ENCODE results near the gene PLA2G4B.
"Not testable (repeated sequence)": the region's sequence is repeated elsewhere in the genome, so short reads cannot be mapped to it uniquely, and the experiment has no call there.

Gene PLA2G4B

DNA sequence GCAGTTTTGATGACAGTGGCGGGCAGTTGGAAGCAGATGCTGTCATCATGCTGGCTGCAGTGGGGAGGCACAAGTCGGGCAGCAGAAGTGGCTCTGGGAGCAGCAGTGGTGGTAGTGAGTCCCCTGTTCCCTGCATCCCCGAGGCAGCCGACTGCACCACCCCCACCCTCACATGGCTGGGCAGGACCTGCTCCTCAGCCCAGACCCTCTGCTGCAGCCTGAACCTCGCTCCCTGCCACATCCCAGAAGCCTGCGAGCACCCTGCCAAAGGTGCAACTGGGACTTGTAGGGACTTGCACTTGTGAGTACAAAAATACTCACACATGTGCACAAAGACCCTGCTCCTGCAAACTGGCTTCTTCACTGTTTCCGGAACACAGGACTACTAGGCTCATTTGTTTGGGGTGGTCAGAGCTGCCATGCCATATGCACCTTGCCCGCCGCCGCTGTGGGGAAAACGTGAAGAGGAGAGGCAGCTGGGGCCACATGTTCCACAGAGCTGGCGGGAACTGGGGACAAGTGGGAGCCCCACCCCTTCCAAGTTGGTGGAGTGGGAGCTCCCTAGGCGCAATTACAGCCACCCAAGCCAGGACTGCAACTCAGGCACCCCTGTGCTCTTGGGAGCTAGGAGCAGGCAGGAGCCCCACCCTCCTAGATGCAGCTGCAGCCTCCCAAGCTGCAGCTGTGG is 8.5 kb upstream of the PLA2G4B start:
- no peak overlapping the region for H3K27ac ChIP-seq
- TF ChIP-seq ZFX (IDR thresholded peaks at IDR 0.05; ENCODE audit: borderline replicate concordance): no peak
- TF ChIP-seq, protein P1, sequence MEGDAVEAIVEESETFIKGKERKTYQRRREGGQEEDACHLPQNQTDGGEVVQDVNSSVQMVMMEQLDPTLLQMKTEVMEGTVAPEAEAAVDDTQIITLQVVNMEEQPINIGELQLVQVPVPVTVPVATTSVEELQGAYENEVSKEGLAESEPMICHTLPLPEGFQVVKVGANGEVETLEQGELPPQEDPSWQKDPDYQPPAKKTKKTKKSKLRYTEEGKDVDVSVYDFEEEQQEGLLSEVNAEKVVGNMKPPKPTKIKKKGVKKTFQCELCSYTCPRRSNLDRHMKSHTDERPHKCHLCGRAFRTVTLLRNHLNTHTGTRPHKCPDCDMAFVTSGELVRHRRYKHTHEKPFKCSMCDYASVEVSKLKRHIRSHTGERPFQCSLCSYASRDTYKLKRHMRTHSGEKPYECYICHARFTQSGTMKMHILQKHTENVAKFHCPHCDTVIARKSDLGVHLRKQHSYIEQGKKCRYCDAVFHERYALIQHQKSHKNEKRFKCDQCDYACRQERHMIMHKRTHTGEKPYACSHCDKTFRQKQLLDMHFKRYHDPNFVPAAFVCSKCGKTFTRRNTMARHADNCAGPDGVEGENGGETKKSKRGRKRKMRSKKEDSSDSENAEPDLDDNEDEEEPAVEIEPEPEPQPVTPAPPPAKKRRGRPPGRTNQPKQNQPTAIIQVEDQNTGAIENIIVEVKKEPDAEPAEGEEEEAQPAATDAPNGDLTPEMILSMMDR (IDR thresholded peaks at IDR 0.05): no peak

DNA sequence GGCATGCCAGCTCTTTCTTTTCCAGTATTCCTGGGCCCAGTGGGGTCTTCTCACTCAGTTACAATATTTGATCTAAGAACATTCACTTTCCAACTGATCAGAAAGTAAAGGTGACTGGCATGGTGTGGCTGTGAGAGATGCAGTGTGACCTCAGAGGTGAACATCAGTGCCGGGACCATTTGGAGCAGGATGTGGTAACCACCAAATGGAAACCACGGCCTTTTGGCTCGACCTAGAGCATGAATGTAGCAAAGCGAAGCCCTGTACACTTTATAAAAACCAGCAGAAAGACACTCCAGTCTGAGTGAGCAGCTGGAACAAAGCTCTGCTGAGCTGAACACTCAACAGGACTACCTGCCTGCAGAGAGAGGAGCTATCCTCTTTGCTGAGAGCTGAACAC is 7.4 kb upstream of the PLA2G4B start:
- not testable (repeated sequence) for H3K27ac ChIP-seq

DNA sequence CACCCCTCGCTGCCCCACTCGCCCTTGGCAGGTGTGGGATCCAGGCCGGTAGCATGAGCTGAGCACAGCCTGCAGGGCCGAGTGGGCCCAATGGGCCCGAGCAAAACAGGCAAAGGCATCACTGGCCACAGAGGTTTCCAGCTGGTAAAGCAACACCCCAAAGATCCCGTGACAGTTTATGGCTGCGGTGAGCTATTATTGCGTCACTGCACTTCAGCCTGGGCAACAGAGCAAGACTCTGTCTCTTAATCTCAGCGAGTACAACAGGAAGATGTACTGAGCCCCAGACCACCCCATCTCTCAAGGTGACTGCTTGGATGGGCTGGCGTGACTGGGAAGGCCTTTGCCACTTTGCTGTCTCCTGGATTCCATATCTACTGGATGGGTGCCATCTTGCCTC is 6.4 kb upstream of the PLA2G4B start:
- TF ChIP-seq, protein P1 (IDR thresholded peaks at IDR 0.05): no peak
- TF ChIP-seq ZFX (IDR thresholded peaks at IDR 0.05; ENCODE audit: borderline replicate concordance): no peak
- no peak overlapping the region for H3K27ac ChIP-seq

DNA sequence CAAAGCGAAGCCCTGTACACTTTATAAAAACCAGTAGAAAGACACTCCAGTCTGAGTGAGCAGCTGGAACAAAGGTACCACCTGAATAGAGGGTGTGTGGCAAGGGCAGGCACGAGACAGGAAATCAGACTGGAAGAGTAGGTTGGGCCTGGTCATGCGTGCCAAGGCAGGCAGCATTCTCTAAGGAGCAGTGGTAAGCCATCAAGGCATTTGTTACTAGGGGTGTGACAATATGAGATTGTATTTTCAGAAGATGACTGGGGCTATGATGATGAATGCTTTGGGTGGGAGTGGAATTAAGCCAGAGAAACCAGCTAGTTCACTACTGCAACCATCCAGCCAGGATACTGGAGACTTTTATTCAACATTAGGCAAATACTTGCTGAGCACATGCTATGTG is 5.8 kb upstream of the PLA2G4B start:
- H3K27ac ChIP-seq: no peak overlapping the region
- TF ChIP-seq, protein P1 (IDR thresholded peaks at IDR 0.05): no peak
- TF ChIP-seq ZFX (IDR thresholded peaks at IDR 0.05; ENCODE audit: borderline replicate concordance): no peak

DNA sequence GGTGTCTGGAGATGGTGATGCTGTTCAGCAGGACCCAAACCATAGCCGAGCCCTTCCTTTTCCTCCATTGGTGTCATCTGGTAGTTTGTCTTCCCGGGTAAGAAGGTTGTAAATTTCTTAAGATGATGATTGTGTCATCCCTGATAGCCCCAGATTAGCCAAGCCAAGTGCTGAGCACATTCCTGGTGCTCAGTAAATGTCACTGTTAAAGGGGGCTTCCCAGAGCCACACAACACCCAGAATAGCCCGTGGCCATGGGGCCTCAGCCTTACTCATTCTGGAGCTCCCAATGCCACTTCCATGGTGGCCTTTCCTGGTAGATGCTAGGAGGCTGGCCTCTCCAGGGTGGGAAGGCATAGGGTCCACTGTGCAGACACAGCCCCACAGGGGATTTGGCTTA is 4.6 kb upstream of the PLA2G4B start:
- H3K27ac ChIP-seq: no peak overlapping the region
- no peak for TF ChIP-seq ZFX (IDR thresholded peaks at IDR 0.05; ENCODE audit: borderline replicate concordance)

DNA sequence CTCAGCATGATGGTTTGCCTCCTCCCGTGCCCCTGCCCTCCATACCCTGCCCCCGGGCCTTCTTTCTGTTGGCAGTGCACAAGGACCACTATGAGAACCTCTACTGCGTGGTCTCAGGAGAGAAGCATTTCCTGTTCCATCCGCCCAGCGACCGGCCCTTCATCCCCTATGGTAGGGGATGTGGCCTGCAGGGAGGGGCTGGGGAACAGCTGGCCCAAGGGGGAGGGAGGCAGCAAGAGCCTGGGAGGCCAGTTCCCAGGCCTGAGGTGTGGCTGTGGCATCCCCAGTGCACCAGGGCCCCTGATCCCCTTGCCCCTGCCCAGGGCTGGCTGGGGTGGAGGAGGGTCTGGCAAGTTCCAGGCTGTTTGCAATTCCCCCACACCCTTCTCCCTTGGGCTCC is 2.6 kb upstream of the PLA2G4B start:
- TF ChIP-seq ZFX (IDR thresholded peaks at IDR 0.05; ENCODE audit: borderline replicate concordance): no peak
- TF ChIP-seq, protein P1 (IDR thresholded peaks at IDR 0.05): no peak
- no peak overlapping the region for H3K27ac ChIP-seq

DNA sequence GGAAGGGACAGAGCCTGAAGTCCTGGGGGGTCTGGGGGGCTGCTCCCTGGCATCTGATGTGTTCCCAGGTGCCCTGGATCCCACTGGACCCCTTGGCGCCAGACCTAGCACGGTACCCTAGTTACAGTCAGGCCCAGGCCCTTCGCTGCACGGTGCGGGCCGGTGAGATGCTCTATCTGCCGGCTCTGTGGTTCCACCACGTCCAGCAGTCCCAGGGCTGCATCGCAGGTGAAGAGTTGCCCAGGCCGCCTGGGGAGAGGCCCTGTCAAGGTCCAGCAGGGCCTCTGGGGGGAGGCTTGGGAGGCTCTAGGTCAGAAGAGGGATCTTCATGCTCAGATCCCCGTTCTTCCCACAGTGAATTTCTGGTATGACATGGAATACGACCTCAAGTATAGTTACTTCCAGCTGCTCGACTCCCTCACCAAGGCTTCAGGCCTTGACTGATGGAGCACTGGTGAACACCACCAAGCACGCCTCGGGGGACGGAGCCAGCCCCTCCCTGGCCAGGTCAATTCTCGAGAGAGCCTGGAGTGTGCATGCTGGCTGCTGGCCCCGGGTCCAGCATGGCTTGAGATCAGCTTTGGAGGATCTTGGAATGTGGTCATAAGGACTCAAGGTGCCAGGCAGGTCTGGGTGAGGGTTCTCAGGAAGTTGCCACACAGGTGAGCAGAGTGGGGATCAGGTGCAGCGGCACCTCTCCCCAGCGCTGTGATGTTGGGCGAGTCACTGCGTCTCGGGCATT is 1.8 kb upstream of the PLA2G4B start:
- H3K27ac ChIP-seq: no peak overlapping the region
- no peak for TF ChIP-seq ZFX (IDR thresholded peaks at IDR 0.05; ENCODE audit: borderline replicate concordance)
- TF ChIP-seq, protein P1 (IDR thresholded peaks at IDR 0.05): no peak

DNA sequence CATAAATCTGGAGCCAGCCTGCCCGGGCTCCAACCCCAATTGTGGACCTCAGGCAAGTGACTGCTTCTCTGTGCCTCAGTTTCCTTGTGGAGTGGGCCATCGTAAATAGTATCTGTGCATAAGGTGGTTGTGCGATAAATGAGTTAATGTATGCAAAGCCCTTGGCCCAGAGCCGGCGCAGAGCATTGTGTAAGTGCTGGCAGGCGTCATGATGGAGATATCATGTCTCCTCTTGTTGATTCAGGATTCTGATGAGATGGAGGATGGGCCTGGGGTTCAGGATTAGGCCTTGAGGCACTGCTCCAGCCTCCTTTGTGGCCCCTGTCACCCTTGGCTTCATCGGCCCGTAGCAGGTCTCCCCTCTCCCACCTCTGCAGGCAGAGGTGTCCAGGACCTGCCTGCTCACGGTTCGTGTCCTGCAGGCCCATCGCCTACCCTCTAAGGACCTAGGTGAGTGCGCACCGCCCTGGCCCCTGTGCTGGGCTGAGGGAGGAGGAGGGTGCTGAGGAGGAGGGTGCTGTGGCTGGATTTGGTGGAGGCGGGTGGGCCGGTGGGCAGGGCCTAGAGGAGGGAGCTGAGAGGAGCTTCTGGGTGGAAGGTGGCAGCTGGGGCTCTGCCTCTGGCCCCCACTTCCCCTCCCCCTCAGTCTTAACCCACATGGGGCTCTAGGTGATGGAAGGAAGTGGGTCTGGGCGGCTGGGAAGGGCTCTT is 1.3 kb downstream of the PLA2G4B start:
- TF ChIP-seq ZFX (IDR thresholded peaks at IDR 0.05; ENCODE audit: borderline replicate concordance): no peak
- TF ChIP-seq, protein P1 (IDR thresholded peaks at IDR 0.05): no peak
- H3K27ac ChIP-seq: no peak overlapping the region

Data from 22Rv1 (cell line).